C4-2B (cell line): ENCODE results near the gene GPR68.
"Not testable (repeated sequence)": the region's sequence is repeated elsewhere in the genome, so short reads cannot be mapped to it uniquely, and the experiment has no call there.

ENCODE experiments used
- H3K27ac ChIP-seq: fragments of 450-650 bp; 2 replicates; pipeline ENCODE4 v1.5.1; 2017
- CTCF ChIP-seq: fragments of 450-650 bp; conservative IDR thresholded peaks from 2 replicates; pipeline ENCODE4 v1.5.1; 2017; ENCODE audit warnings: mild to moderate bottlenecking
- ZFX ChIP-seq: fragments of 450-650 bp; IDR thresholded peaks from 2 replicates; pipeline ENCODE4 v1.6.1; 2017

The GPR68 gene

GRCh38 chr14:91231446-91231845 lies 13.1 kb downstream of the GPR68 start:
- no peak for TF ChIP-seq ZFX
- no peak for TF ChIP-seq CTCF

GRCh38 chr14:91230397-91231035 lies 14.0 kb downstream of the GPR68 start:
- H3K27ac ChIP-seq: no peak overlapping the region
- TF ChIP-seq ZFX (no peak), CTCF (no peak)

More at GRCh38 chr14:91231446-91231845, 13.1 kb downstream of the GPR68 start:
- no peak overlapping the region for H3K27ac ChIP-seq

- TF ChIP-seq CTCF: no peak
- H3K27ac ChIP-seq: no peak overlapping the region
Observed at GRCh38 chr14:91229743-91230200, 14.7 kb downstream of the GPR68 start.

GRCh38 chr14:91229005-91229382 lies 15.5 kb downstream of the GPR68 start:
- TF ChIP-seq ZFX (no peak), CTCF (no peak)
- H3K27ac ChIP-seq: no peak overlapping the region

GRCh38 chr14:91228112-91229004 lies 16.1 kb downstream of the GPR68 start:
- no peak overlapping the region for H3K27ac ChIP-seq
- TF ChIP-seq ZFX: no peak
- TF ChIP-seq CTCF: no peak

GRCh38 chr14:91227183-91227628 lies 17.3 kb downstream of the GPR68 start:
- no peak overlapping the region for H3K27ac ChIP-seq
- TF ChIP-seq ZFX: no peak

GRCh38 chr14:91226360-91226759 lies 18.1 kb downstream of the GPR68 start:
- not testable (repeated sequence) for H3K27ac ChIP-seq

GRCh38 chr14:91225025-91225424 lies 19.5 kb downstream of the GPR68 start:
- no peak overlapping the region for H3K27ac ChIP-seq
- no peak for TF ChIP-seq ZFX
- TF ChIP-seq CTCF: no peak
